ENCODE data around the gene OLIG1. TPM values are rescaled to one million over a fixed set of nuclear protein-coding genes. Genes with fewer than 3 reads are reported as not detected.

Gene OLIG1
- total and polyA plus RNA-seq, 2 donors (not counting 1 experiment from before 2014, with no cell fraction given) = 0.33 TPM; not detected in 1

DNA sequence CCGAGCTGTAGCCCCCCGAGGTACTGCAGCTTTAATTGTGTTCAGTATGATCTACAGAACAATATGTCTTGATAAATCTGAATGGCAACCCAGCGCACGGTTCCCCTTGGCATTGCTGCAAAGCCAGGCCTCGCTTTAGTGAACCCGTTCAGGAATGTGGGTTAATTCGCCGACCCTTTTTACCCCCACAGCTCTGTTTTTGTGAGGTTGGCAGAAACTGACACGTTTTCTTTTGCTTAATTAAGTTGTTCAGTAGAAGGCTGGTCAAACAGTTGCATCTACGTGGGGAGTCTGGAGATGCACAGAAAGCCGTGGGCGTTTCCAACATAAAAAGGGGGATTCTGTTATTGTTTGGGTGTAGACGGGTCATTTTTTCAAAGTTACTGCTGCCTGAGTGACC is 43.2 kb downstream of the OLIG1 start:
- ChIA-PET POLR2A (no interaction called here), CTCF (no interaction called here)
- ATAC-seq (ENCODE audit: low read depth) = no peak
- H3K4me3 ChIP-seq (ENCODE audit: control extremely low read depth in 1 of 5, extremely low read depth in 1 of 5, insufficient read depth in 1 of 5, low read depth in 2 of 5, low read length in 4 of 5) = no peak overlapping the region
- H2AFZ ChIP-seq (ENCODE audit: insufficient read depth, low read depth, low read length, poor library complexity, severe bottlenecking) = no peak overlapping the region
- peaks cover 2% of the 10 kb centered on the region for H3K4me1 Mint-ChIP-seq
- no peak overlapping the region for H3K27ac Mint-ChIP-seq
- WGBS (ENCODE audit: insufficient coverage) = 94% methylated on average over 7 of the region's 13 CpGs
- no peaks in the 10 kb centered on the region for H3K36me3 ChIP-seq (replicated peaks in 1 of 2; ENCODE audit: control extremely low read depth in 1 of 2, control insufficient read depth in 1 of 2, extremely low read depth in 1 of 2, insufficient read depth in 2 of 2, low read length in 1 of 2)
- peaks cover 88% of the 10 kb centered on the region for H3K27me3 Mint-ChIP-seq
- DNase-seq = no peak
- H3K4me3 Mint-ChIP-seq = no peak overlapping the region
- H3K4me1 ChIP-seq (ENCODE audit: control insufficient read depth in 2 of 2, insufficient read depth in 2 of 2, low read length in 2 of 2) = peaks cover 0 to 5% of the 10 kb centered on the region in 2 donors
- intact Hi-C loops (cut with micrococcal nuclease) = no loop called here
- H3K27ac ChIP-seq (ENCODE audit: low read length in 2 of 2) = no peak overlapping the region
- TF ChIP-seq EZH2 (IDR thresholded peaks at IDR 0.05; ENCODE audit: borderline replicate concordance, insufficient read depth, low read depth, low read length, poor library complexity, severe bottlenecking) = no peak
- TF ChIP-seq, protein P1, sequence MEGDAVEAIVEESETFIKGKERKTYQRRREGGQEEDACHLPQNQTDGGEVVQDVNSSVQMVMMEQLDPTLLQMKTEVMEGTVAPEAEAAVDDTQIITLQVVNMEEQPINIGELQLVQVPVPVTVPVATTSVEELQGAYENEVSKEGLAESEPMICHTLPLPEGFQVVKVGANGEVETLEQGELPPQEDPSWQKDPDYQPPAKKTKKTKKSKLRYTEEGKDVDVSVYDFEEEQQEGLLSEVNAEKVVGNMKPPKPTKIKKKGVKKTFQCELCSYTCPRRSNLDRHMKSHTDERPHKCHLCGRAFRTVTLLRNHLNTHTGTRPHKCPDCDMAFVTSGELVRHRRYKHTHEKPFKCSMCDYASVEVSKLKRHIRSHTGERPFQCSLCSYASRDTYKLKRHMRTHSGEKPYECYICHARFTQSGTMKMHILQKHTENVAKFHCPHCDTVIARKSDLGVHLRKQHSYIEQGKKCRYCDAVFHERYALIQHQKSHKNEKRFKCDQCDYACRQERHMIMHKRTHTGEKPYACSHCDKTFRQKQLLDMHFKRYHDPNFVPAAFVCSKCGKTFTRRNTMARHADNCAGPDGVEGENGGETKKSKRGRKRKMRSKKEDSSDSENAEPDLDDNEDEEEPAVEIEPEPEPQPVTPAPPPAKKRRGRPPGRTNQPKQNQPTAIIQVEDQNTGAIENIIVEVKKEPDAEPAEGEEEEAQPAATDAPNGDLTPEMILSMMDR (IDR thresholded peaks at IDR 0.05) = no peak
- H3K27me3 ChIP-seq (replicated peaks in 1 of 4; ENCODE audit: control extremely low read depth in 1 of 4, control insufficient read depth in 3 of 4, insufficient read depth in 4 of 4, low read length in 3 of 4) = peaks cover 0 to 44% (median 11%) of the 10 kb centered on the region in 4 experiments
- no peak overlapping the region for H3K9ac ChIP-seq (ENCODE audit: low read length)
- no peak overlapping the region for H3K4me2 ChIP-seq (replicated peaks; ENCODE audit: low read depth, low read length, poor library complexity, severe bottlenecking)
- peaks cover 0 to 9% (median 0%) of the 10 kb centered on the region in 3 donors for H3K9me3 ChIP-seq (ENCODE audit: control extremely low read depth in 1 of 3, control insufficient read depth in 2 of 3, insufficient read depth in 1 of 3, low read length in 2 of 3)
- H4K20me1 ChIP-seq (ENCODE audit: control insufficient read depth, insufficient read depth, low read length, poor library complexity, severe bottlenecking) = no peaks in the 10 kb centered on the region
- H3K79me2 ChIP-seq (ENCODE audit: control insufficient read depth, insufficient read depth, low read length) = no peaks in the 10 kb centered on the region
- no peaks in the 10 kb centered on the region for H3K9me3 Mint-ChIP-seq (ENCODE audit: insufficient read depth)

DNA sequence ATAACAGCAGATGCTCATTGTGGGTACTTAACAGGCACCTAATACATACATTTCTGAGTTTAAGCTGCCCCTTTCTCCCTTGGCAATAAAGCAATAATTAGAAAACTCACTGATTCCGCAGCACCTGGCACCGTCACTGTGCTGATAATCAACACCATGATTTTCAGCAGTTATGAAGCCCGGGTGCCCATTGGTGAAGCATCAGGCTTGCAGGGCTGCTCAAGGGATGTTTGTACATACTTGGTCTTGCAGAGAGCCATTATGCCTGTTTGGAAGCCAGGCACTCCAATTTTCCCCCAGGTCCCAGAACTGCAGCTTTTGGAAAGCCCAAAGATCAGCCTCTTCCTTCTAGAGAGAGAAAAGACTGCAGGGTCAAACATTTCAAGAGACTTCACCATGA is 44.3 kb downstream of the OLIG1 start:
- no peak for DNase-seq
- POLR2A ChIA-PET = no interaction called here
- H3K27me3 ChIP-seq (replicated peaks in 1 of 4; ENCODE audit: control extremely low read depth in 1 of 4, control insufficient read depth in 3 of 4, insufficient read depth in 4 of 4, low read length in 3 of 4) = peaks cover 0 to 36% (median 8%) of the 10 kb centered on the region in 4 experiments
- no peaks in the 10 kb centered on the region for H3K36me3 ChIP-seq (replicated peaks in 1 of 2; ENCODE audit: control extremely low read depth in 1 of 2, control insufficient read depth in 1 of 2, extremely low read depth in 1 of 2, insufficient read depth in 2 of 2, low read length in 1 of 2)
- H4K20me1 ChIP-seq (ENCODE audit: control insufficient read depth, insufficient read depth, low read length, poor library complexity, severe bottlenecking) = no peaks in the 10 kb centered on the region
- CTCF ChIA-PET = no interaction called here
- H3K27ac ChIP-seq (ENCODE audit: low read length in 2 of 2) = no peak overlapping the region
- no peak overlapping the region for H3K4me3 ChIP-seq (ENCODE audit: control extremely low read depth in 1 of 5, extremely low read depth in 1 of 5, insufficient read depth in 1 of 5, low read depth in 2 of 5, low read length in 4 of 5)
- no peaks in the 10 kb centered on the region for H3K79me2 ChIP-seq (ENCODE audit: control insufficient read depth, insufficient read depth, low read length)
- H3K9me3 Mint-ChIP-seq (ENCODE audit: insufficient read depth) = no peaks in the 10 kb centered on the region
- peaks cover 0 to 9% (median 0%) of the 10 kb centered on the region in 3 donors for H3K9me3 ChIP-seq (ENCODE audit: control extremely low read depth in 1 of 3, control insufficient read depth in 2 of 3, insufficient read depth in 1 of 3, low read length in 2 of 3)
- peaks cover under 1% of the 10 kb centered on the region for H3K4me1 Mint-ChIP-seq
- no peak for TF ChIP-seq EZH2 (IDR thresholded peaks at IDR 0.05; ENCODE audit: borderline replicate concordance, insufficient read depth, low read depth, low read length, poor library complexity, severe bottlenecking)
- TF ChIP-seq, protein P1 (IDR thresholded peaks at IDR 0.05) = no peak
- WGBS (ENCODE audit: insufficient coverage) = 100% methylated on average over 3 of the region's 3 CpGs
- no peak for ATAC-seq (ENCODE audit: low read depth)
- no peak overlapping the region for H2AFZ ChIP-seq (ENCODE audit: insufficient read depth, low read depth, low read length, poor library complexity, severe bottlenecking)
- H3K27ac Mint-ChIP-seq = no peak overlapping the region
- H3K4me3 Mint-ChIP-seq = no peak overlapping the region
- peaks cover 81% of the 10 kb centered on the region for H3K27me3 Mint-ChIP-seq
- H3K4me2 ChIP-seq (replicated peaks; ENCODE audit: low read depth, low read length, poor library complexity, severe bottlenecking) = no peak overlapping the region
- intact Hi-C loops (cut with micrococcal nuclease) = no loop called here
- H3K4me1 ChIP-seq (ENCODE audit: control insufficient read depth in 2 of 2, insufficient read depth in 2 of 2, low read length in 2 of 2) = peaks cover 0 to 4% of the 10 kb centered on the region in 2 donors
- no peak overlapping the region for H3K9ac ChIP-seq (ENCODE audit: low read length)

Data from B cell (primary cell).